Muscle of back (tissue), 11 donors: ENCODE data around the gene DAAM2. TPM values are rescaled to one million over a fixed set of nuclear protein-coding genes. Genes with fewer than 3 reads are reported as not detected.

Experiments
- DNase-seq, 3 donors: peaks; one replicate each; pipeline versions ENCODE4 v3.0.0 to v3.0.0-alpha.2; 2013
- polyA plus RNA-seq, 10 donors: library from polyadenylated mRNA; unstranded; fragments of 120-200 nt; gene quantifications; one replicate each; pipeline ENCODE4 v1.2.1, GENCODE V29; 2013; ENCODE audit not compliant: insufficient read length in 10 of 10

DAAM2 gene
- polyA plus RNA-seq, 10 donors, result 27.3 to 42.6 (median 33.9) TPM

GRCh38 chr6:39785281-39785680 is 6.9 kb upstream of the DAAM2 start:
- DNase-seq, result no peak

GRCh38 chr6:39786649-39787048 is 5.5 kb upstream of the DAAM2 start:
- DNase-seq, result no peak

GRCh38 chr6:39787322-39787721 is 4.9 kb upstream of the DAAM2 start:
- no peak for DNase-seq

GRCh38 chr6:39790772-39791171 is 1.4 kb upstream of the DAAM2 start:
- peak in 1 of 3 donors; percentile 14 for DNase-seq

- DNase-seq, result peak in 1 of 3 donors; percentile 23
Observed at GRCh38 chr6:39791311-39791710, 865 bp upstream of the DAAM2 start.

GRCh38 chr6:39792540-39793450 is 619 bp downstream of the DAAM2 start:
- peak in 1 of 3 donors; percentile 38 for DNase-seq

- peak in 1 of 3 donors; percentile 51 for DNase-seq
Observed at GRCh38 chr6:39793516-39793915, 1.3 kb downstream of the DAAM2 start.

- DNase-seq, result peak in 1 of 3 donors; percentile 35
Observed at GRCh38 chr6:39794231-39794630, 2.1 kb downstream of the DAAM2 start.

- DNase-seq, result no peak
Observed at GRCh38 chr6:39797751-39798150, 5.6 kb downstream of the DAAM2 start.

- no peak for DNase-seq
Observed at GRCh38 chr6:39800034-39801032, 8.2 kb downstream of the DAAM2 start.

- DNase-seq, result no peak
Observed at GRCh38 chr6:39801456-39802251, 9.5 kb downstream of the DAAM2 start.

- no peak for DNase-seq
Observed at GRCh38 chr6:39803872-39804271, 11.7 kb downstream of the DAAM2 start.

- DNase-seq, result no peak
Observed at GRCh38 chr6:39804466-39805065, 12.4 kb downstream of the DAAM2 start.

GRCh38 chr6:39806278-39806677 is 14.1 kb downstream of the DAAM2 start:
- DNase-seq, result no peak

- DNase-seq, result no peak
Observed at GRCh38 chr6:39808346-39808745, 16.2 kb downstream of the DAAM2 start.

GRCh38 chr6:39808964-39809363 is 16.8 kb downstream of the DAAM2 start:
- DNase-seq, result no peak

GRCh38 chr6:39811835-39812345 is 19.7 kb downstream of the DAAM2 start:
- DNase-seq, result no peak

GRCh38 chr6:39812496-39812852 is 20.3 kb downstream of the DAAM2 start:
- no peak for DNase-seq

- peak; percentile 78 to 95 (median 87) for DNase-seq
Observed at GRCh38 chr6:39812853-39813533, 20.8 kb downstream of the DAAM2 start.

GRCh38 chr6:39814236-39814635 is 22.1 kb downstream of the DAAM2 start:
- DNase-seq, result no peak
